HEK293 (cell line): Measurements from ENCODE around the gene CNPY2.

Experiments
- FEZF1 ChIP-seq: fragments of 450-650 bp; formaldehyde crosslinking; IDR thresholded peaks from 2 replicates; pipeline ENCODE4 v1.5.1; 2016; ENCODE audit warnings: missing biosample characterization, missing genetic modification characterization
- GLIS2 ChIP-seq: fragments of 450-650 bp; formaldehyde crosslinking; IDR thresholded peaks from 2 replicates; pipeline ENCODE4 v1.5.1; 2016; ENCODE audit warnings: missing biosample characterization, missing genetic modification characterization
- KLF8 ChIP-seq: fragments of 450-650 bp; formaldehyde crosslinking; IDR thresholded peaks from 2 replicates; pipeline ENCODE4 v1.5.1; 2016; ENCODE audit warnings: missing biosample characterization, missing genetic modification characterization
- OSR2 ChIP-seq: fragments of 450-650 bp; formaldehyde crosslinking; IDR thresholded peaks from 2 replicates; pipeline ENCODE4 v1.5.1; 2016; ENCODE audit warnings: missing biosample characterization, missing genetic modification characterization
- ZNF121 ChIP-seq: fragments of 450-650 bp; formaldehyde crosslinking; IDR thresholded peaks from 2 replicates; pipeline ENCODE4 v1.5.1; 2016; ENCODE audit warnings: missing biosample characterization, missing genetic modification characterization
- ZNF138 ChIP-seq: fragments of 450-650 bp; formaldehyde crosslinking; IDR thresholded peaks from 2 replicates; pipeline ENCODE4 v1.5.1; 2016; ENCODE audit warnings: missing biosample characterization, missing genetic modification characterization, borderline replicate concordance
- ZNF175 ChIP-seq: fragments of 450-650 bp; formaldehyde crosslinking; IDR thresholded peaks from 2 replicates; pipeline ENCODE4 v1.5.1; 2016; ENCODE audit warnings: missing biosample characterization, missing genetic modification characterization
- ZNF184 ChIP-seq: fragments of 450-650 bp; IDR thresholded peaks from 2 replicates; pipeline ENCODE4 v1.5.1; 2018; ENCODE audit warnings: missing biosample characterization, mild to moderate bottlenecking, missing genetic modification characterization
- ZNF19 ChIP-seq: fragments of 450-650 bp; formaldehyde crosslinking; IDR thresholded peaks from 2 replicates; pipeline ENCODE4; 2016; ENCODE audit warnings: missing biosample characterization, missing genetic modification characterization, low read depth
- ZNF214 ChIP-seq: fragments of 450-650 bp; formaldehyde crosslinking; IDR thresholded peaks from 2 replicates; pipeline ENCODE4 v1.5.1; 2017; ENCODE audit warnings: missing biosample characterization, mild to moderate bottlenecking, missing genetic modification characterization, borderline replicate concordance
- ZNF23 ChIP-seq: fragments of 450-650 bp; formaldehyde crosslinking; IDR thresholded peaks from 2 replicates; pipeline ENCODE4 v1.5.1; 2016; ENCODE audit warnings: missing biosample characterization, missing genetic modification characterization, borderline replicate concordance
- ZNF292 ChIP-seq: fragments of 450-650 bp; formaldehyde crosslinking; IDR thresholded peaks from 2 replicates; pipeline ENCODE4 v1.5.1; 2016; ENCODE audit warnings: low read depth, missing biosample characterization, missing genetic modification characterization, borderline replicate concordance
- ZNF302 ChIP-seq: fragments of 450-650 bp; formaldehyde crosslinking; IDR thresholded peaks from 2 replicates; pipeline ENCODE4 v1.5.1; 2016; ENCODE audit warnings: missing biosample characterization, missing genetic modification characterization, low read depth
- ZNF423 ChIP-seq: fragments of 450-650 bp; formaldehyde crosslinking; IDR thresholded peaks from 2 replicates; pipeline ENCODE4 v1.5.1; 2016; ENCODE audit warnings: missing biosample characterization, missing genetic modification characterization
- ZNF433 ChIP-seq: fragments of 450-650 bp; formaldehyde crosslinking; IDR thresholded peaks from 2 replicates; pipeline ENCODE4 v1.5.1; 2016; ENCODE audit warnings: missing biosample characterization, missing genetic modification characterization, low read depth
- ZNF48 ChIP-seq: fragments of 450-650 bp; formaldehyde crosslinking; IDR thresholded peaks from 2 replicates; pipeline ENCODE4 v1.5.1; 2016; ENCODE audit warnings: missing biosample characterization, missing genetic modification characterization
- ZNF501 ChIP-seq: fragments of 450-650 bp; formaldehyde crosslinking; IDR thresholded peaks from 2 replicates; pipeline ENCODE4 v1.5.1; 2016; ENCODE audit warnings: missing biosample characterization, missing genetic modification characterization
- ZNF529 ChIP-seq: fragments of 450-650 bp; formaldehyde crosslinking; IDR thresholded peaks from 2 replicates; pipeline ENCODE4 v1.5.1; 2017; ENCODE audit warnings: missing genetic modification characterization, missing biosample characterization; ENCODE audit not compliant: insufficient replicate concordance
- ZNF558 ChIP-seq: fragments of 450-650 bp; formaldehyde crosslinking; IDR thresholded peaks from 2 replicates; pipeline ENCODE4 v1.5.1; 2016; ENCODE audit warnings: missing biosample characterization, missing genetic modification characterization
- ZNF610 ChIP-seq: fragments of 450-650 bp; formaldehyde crosslinking; IDR thresholded peaks from 2 replicates; pipeline ENCODE4 v1.5.1; 2016; ENCODE audit warnings: missing biosample characterization, missing genetic modification characterization, borderline replicate concordance
- ZNF664 ChIP-seq: fragments of 450-650 bp; formaldehyde crosslinking; IDR thresholded peaks from 2 replicates; pipeline ENCODE4 v1.5.1; 2016; ENCODE audit warnings: missing biosample characterization, missing genetic modification characterization
- ZSCAN16 ChIP-seq: fragments of 450-650 bp; formaldehyde crosslinking; IDR thresholded peaks from 2 replicates; pipeline ENCODE4 v1.5.1; 2016; ENCODE audit warnings: missing biosample characterization, missing genetic modification characterization
- ZSCAN30 ChIP-seq: fragments of 450-650 bp; IDR thresholded peaks from 2 replicates; pipeline ENCODE4 v1.5.1; 2018; ENCODE audit warnings: missing biosample characterization, mild to moderate bottlenecking, missing genetic modification characterization, moderate library complexity
- TF ChIP-seq, protein P1 (sequence below): IDR thresholded peaks from 2 replicates; pipeline ENCODE4 v1.6.1; 2011; ENCODE audit warnings: mild to moderate bottlenecking, low read depth, low read length, borderline replicate concordance
- TF ChIP-seq, protein P2 (sequence below): fragments of 450-650 bp; formaldehyde crosslinking; conservative IDR thresholded peaks from 2 replicates; pipeline ENCODE4 v1.5.1; 2016; ENCODE audit warnings: low read depth, missing biosample characterization, missing genetic modification characterization
- TF ChIP-seq, protein P3 (sequence below): fragments of 450-650 bp; formaldehyde crosslinking; IDR thresholded peaks from 2 replicates; pipeline ENCODE4 v1.5.1; 2017; ENCODE audit warnings: missing biosample characterization, missing genetic modification characterization
- TF ChIP-seq, protein P4 (sequence below): fragments of 450-650 bp; formaldehyde crosslinking; IDR thresholded peaks from 2 replicates; pipeline ENCODE4 v1.5.1; 2016; ENCODE audit warnings: missing biosample characterization, missing genetic modification characterization
- TF ChIP-seq, protein P5 (sequence below): fragments of 450-650 bp; formaldehyde crosslinking; IDR thresholded peaks from 2 replicates; pipeline ENCODE4 v1.5.1; 2016; ENCODE audit warnings: missing biosample characterization, missing genetic modification characterization
- TF ChIP-seq, protein P6 (sequence below): fragments of 450-650 bp; formaldehyde crosslinking; IDR thresholded peaks from 2 replicates; pipeline ENCODE4 v1.5.1; 2017; ENCODE audit warnings: missing biosample characterization, missing genetic modification characterization

CNPY2 gene

DNA sequence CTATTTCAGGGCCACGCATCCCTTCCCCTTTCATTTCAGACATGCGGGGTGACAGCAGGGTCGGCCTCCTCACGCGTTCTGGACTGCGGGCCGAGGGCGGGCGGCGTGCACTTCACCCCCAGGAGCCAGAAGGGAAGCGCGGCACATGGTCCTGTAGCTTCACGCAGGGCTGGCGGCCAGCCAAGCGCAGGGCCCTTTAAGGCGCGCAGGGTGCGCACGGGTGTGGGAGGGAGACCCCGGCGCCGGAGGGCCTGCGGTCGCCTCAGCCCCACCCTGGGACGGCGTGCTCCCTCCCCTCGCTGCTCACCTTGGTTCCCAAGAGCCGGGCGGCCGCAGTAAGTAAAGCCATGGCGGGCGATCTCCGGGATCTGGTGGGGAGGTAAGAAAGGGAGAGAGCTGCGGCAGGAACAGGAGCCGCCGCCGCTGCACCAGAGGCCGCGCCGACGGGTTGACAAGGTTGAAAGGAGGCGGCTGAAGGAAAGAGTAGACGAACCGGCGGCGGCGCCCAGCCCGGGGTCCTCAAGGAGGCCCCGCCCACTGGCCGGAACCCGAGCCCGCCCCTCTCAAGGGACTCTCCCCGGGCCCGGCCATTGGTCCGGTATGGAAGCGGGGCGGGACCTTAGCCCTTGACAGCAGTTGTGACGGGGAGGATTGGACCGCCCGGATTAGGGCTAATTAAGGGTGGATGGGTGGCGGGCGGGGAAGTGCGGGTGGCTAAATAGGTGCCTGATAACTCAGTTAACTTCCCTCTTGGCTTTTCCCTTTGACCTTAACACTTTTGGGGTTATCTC, 15.7 kb downstream of the CNPY2 start, which contains the start of gene CS (continued):
- TF ChIP-seq, protein P1, sequence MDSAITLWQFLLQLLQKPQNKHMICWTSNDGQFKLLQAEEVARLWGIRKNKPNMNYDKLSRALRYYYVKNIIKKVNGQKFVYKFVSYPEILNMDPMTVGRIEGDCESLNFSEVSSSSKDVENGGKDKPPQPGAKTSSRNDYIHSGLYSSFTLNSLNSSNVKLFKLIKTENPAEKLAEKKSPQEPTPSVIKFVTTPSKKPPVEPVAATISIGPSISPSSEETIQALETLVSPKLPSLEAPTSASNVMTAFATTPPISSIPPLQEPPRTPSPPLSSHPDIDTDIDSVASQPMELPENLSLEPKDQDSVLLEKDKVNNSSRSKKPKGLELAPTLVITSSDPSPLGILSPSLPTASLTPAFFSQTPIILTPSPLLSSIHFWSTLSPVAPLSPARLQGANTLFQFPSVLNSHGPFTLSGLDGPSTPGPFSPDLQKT: no peak
- TF ChIP-seq ZSCAN16 (tag by site-specific recombination) (no peak), ZNF664 (peak; percentile 69; the same call in 1 of the 2 replicates), ZNF558 (tag by site-specific recombination) (no peak), ZNF292 (tag by site-specific recombination) (no peak), ZNF184 (tag by site-specific recombination) (peak; percentile 65; the same call in 1 of the 2 replicates), ZNF610 (tag by site-specific recombination) (peak; percentile 77; the same call in 1 of the 2 replicates), OSR2 (tag by site-specific recombination) (0 out of 2 replicates have a peak, but pooled peaks have one; percentile 30), KLF8 (tag by site-specific recombination) (peak; percentile 85), ZNF302 (tag by site-specific recombination) (no peak), ZNF433 (tag by site-specific recombination) (no peak), ZNF138 (no peak), ZSCAN30 (tag by site-specific recombination) (peak; percentile 93), ZNF121 (tag by site-specific recombination) (0 out of 2 replicates have a peak, but pooled peaks have one; percentile 73), FEZF1 (peak; percentile 70), ZNF48 (no peak), ZNF214 (tag by site-specific recombination) (no peak), ZNF175 (no peak), ZNF501 (tag by site-specific recombination) (peak; percentile 93), ZNF529 (tag by site-specific recombination) (no peak), GLIS2 (tag by site-specific recombination) (peak; percentile 82), ZNF423 (tag by site-specific recombination) (peak; percentile 93), ZNF19 (tag by site-specific recombination) (no peak), ZNF23 (tag by site-specific recombination) (no peak)
- TF ChIP-seq, protein P2, sequence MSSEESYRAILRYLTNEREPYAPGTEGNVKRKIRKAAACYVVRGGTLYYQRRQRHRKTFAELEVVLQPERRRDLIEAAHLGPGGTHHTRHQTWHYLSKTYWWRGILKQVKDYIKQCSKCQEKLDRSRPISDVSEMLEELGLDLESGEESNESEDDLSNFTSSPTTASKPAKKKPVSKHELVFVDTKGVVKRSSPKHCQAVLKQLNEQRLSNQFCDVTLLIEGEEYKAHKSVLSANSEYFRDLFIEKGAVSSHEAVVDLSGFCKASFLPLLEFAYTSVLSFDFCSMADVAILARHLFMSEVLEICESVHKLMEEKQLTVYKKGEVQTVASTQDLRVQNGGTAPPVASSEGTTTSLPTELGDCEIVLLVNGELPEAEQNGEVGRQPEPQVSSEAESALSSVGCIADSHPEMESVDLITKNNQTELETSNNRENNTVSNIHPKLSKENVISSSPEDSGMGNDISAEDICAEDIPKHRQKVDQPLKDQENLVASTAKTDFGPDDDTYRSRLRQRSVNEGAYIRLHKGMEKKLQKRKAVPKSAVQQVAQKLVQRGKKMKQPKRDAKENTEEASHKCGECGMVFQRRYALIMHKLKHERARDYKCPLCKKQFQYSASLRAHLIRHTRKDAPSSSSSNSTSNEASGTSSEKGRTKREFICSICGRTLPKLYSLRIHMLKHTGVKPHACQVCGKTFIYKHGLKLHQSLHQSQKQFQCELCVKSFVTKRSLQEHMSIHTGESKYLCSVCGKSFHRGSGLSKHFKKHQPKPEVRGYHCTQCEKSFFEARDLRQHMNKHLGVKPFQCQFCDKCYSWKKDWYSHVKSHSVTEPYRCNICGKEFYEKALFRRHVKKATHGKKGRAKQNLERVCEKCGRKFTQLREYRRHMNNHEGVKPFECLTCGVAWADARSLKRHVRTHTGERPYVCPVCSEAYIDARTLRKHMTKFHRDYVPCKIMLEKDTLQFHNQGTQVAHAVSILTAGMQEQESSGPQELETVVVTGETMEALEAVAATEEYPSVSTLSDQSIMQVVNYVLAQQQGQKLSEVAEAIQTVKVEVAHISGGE (tag by site-specific recombination): peak; percentile 42
- TF ChIP-seq, protein P3, sequence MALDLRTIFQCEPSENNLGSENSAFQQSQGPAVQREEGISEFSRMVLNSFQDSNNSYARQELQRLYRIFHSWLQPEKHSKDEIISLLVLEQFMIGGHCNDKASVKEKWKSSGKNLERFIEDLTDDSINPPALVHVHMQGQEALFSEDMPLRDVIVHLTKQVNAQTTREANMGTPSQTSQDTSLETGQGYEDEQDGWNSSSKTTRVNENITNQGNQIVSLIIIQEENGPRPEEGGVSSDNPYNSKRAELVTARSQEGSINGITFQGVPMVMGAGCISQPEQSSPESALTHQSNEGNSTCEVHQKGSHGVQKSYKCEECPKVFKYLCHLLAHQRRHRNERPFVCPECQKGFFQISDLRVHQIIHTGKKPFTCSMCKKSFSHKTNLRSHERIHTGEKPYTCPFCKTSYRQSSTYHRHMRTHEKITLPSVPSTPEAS (tag by site-specific recombination): peak; percentile 29; the same call in 1 of the 2 replicates
- TF ChIP-seq, protein P4, sequence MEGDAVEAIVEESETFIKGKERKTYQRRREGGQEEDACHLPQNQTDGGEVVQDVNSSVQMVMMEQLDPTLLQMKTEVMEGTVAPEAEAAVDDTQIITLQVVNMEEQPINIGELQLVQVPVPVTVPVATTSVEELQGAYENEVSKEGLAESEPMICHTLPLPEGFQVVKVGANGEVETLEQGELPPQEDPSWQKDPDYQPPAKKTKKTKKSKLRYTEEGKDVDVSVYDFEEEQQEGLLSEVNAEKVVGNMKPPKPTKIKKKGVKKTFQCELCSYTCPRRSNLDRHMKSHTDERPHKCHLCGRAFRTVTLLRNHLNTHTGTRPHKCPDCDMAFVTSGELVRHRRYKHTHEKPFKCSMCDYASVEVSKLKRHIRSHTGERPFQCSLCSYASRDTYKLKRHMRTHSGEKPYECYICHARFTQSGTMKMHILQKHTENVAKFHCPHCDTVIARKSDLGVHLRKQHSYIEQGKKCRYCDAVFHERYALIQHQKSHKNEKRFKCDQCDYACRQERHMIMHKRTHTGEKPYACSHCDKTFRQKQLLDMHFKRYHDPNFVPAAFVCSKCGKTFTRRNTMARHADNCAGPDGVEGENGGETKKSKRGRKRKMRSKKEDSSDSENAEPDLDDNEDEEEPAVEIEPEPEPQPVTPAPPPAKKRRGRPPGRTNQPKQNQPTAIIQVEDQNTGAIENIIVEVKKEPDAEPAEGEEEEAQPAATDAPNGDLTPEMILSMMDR: peak; percentile 23; the same call in 1 of the 2 replicates
- TF ChIP-seq, protein P5, sequence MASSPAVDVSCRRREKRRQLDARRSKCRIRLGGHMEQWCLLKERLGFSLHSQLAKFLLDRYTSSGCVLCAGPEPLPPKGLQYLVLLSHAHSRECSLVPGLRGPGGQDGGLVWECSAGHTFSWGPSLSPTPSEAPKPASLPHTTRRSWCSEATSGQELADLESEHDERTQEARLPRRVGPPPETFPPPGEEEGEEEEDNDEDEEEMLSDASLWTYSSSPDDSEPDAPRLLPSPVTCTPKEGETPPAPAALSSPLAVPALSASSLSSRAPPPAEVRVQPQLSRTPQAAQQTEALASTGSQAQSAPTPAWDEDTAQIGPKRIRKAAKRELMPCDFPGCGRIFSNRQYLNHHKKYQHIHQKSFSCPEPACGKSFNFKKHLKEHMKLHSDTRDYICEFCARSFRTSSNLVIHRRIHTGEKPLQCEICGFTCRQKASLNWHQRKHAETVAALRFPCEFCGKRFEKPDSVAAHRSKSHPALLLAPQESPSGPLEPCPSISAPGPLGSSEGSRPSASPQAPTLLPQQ (tag by site-specific recombination): peak; percentile 95
- TF ChIP-seq, protein P6, sequence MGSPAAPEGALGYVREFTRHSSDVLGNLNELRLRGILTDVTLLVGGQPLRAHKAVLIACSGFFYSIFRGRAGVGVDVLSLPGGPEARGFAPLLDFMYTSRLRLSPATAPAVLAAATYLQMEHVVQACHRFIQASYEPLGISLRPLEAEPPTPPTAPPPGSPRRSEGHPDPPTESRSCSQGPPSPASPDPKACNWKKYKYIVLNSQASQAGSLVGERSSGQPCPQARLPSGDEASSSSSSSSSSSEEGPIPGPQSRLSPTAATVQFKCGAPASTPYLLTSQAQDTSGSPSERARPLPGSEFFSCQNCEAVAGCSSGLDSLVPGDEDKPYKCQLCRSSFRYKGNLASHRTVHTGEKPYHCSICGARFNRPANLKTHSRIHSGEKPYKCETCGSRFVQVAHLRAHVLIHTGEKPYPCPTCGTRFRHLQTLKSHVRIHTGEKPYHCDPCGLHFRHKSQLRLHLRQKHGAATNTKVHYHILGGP (tag by site-specific recombination): no peak
